ENCODE results near the gene ORC5.
A peak's percentile ranks its signal among the peaks of the same experiment; 100 is the strongest.

Gene ORC5

GRCh38 chr7:104160375-104160774 lies 47.4 kb downstream of the ORC5 start:
- Mint-ChIP-seq H3K27ac (no peak overlapping the region), H3K9me3 (ENCODE audit: low read depth) (no peaks in the 10 kb centered on the region), H3K4me3 (no peak overlapping the region), H3K4me1 (ENCODE audit: low read depth) (peaks cover 4% of the 10 kb centered on the region), H3K36me3 (peaks cover 4% of the 10 kb centered on the region), H3K27me3 (no peaks in the 10 kb centered on the region)

- H3K36me3 Mint-ChIP-seq = peaks cover 4% of the 10 kb centered on the region
- H3K27ac Mint-ChIP-seq = no peak overlapping the region
- no peaks in the 10 kb centered on the region for H3K27me3 Mint-ChIP-seq
- no peak overlapping the region for H3K4me3 Mint-ChIP-seq
- peaks cover 4% of the 10 kb centered on the region for H3K4me1 Mint-ChIP-seq (ENCODE audit: low read depth)
- H3K9me3 Mint-ChIP-seq (ENCODE audit: low read depth) = no peaks in the 10 kb centered on the region
Measured at GRCh38 chr7:104156842-104157277, 51.0 kb downstream of the ORC5 start.

GRCh38 chr7:104153287-104153686 lies 54.5 kb downstream of the ORC5 start:
- no peak overlapping the region for H3K27ac Mint-ChIP-seq
- peaks cover 4% of the 10 kb centered on the region for H3K4me1 Mint-ChIP-seq (ENCODE audit: low read depth)
- H3K9me3 Mint-ChIP-seq (ENCODE audit: low read depth) = no peaks in the 10 kb centered on the region
- peaks cover 4% of the 10 kb centered on the region for H3K36me3 Mint-ChIP-seq
- H3K27me3 Mint-ChIP-seq = no peaks in the 10 kb centered on the region
- H3K4me3 Mint-ChIP-seq = no peak overlapping the region

- no peaks in the 10 kb centered on the region for H3K9me3 Mint-ChIP-seq (ENCODE audit: low read depth)
- peaks cover 4% of the 10 kb centered on the region for H3K4me1 Mint-ChIP-seq (ENCODE audit: low read depth)
Measured at GRCh38 chr7:104152468-104152867, 55.3 kb downstream of the ORC5 start.

GRCh38 chr7:104150470-104150869 lies 57.3 kb downstream of the ORC5 start:
- Mint-ChIP-seq H3K9me3 (ENCODE audit: low read depth) (no peaks in the 10 kb centered on the region), H3K36me3 (peaks cover 5% of the 10 kb centered on the region), H3K4me3 (no peak overlapping the region), H3K27ac (no peak overlapping the region), H3K27me3 (no peaks in the 10 kb centered on the region), H3K4me1 (ENCODE audit: low read depth) (no peaks in the 10 kb centered on the region)

More at GRCh38 chr7:104152468-104152867, 55.3 kb downstream of the ORC5 start:
- no peak overlapping the region for H3K4me3 Mint-ChIP-seq
- peaks cover 4% of the 10 kb centered on the region for H3K36me3 Mint-ChIP-seq
- H3K27ac Mint-ChIP-seq = no peak overlapping the region
- H3K27me3 Mint-ChIP-seq = no peaks in the 10 kb centered on the region

GRCh38 chr7:104149822-104150221 lies 58.0 kb downstream of the ORC5 start:
- Mint-ChIP-seq H3K27me3 (no peaks in the 10 kb centered on the region), H3K4me3 (no peak overlapping the region), H3K36me3 (peaks cover 8% of the 10 kb centered on the region), H3K9me3 (ENCODE audit: low read depth) (no peaks in the 10 kb centered on the region), H3K4me1 (ENCODE audit: low read depth) (no peaks in the 10 kb centered on the region), H3K27ac (no peak overlapping the region)

GRCh38 chr7:104142147-104142546 lies 65.7 kb downstream of the ORC5 start:
- H3K27ac Mint-ChIP-seq = no peak overlapping the region
- H3K27me3 Mint-ChIP-seq = no peaks in the 10 kb centered on the region
- peaks cover 16% of the 10 kb centered on the region for H3K36me3 Mint-ChIP-seq
- H3K4me3 Mint-ChIP-seq = no peak overlapping the region
- no peaks in the 10 kb centered on the region for H3K9me3 Mint-ChIP-seq (ENCODE audit: low read depth)
- H3K4me1 Mint-ChIP-seq (ENCODE audit: low read depth) = no peaks in the 10 kb centered on the region

GRCh38 chr7:104137971-104138370 lies 69.8 kb downstream of the ORC5 start:
- peaks cover 11% of the 10 kb centered on the region for H3K36me3 Mint-ChIP-seq
- no peak overlapping the region for H3K4me3 Mint-ChIP-seq
- no peaks in the 10 kb centered on the region for H3K9me3 Mint-ChIP-seq (ENCODE audit: low read depth)
- H3K27ac Mint-ChIP-seq = no peak overlapping the region
- H3K4me1 Mint-ChIP-seq (ENCODE audit: low read depth) = peaks cover 3% of the 10 kb centered on the region
- no peaks in the 10 kb centered on the region for H3K27me3 Mint-ChIP-seq

- Mint-ChIP-seq H3K4me3 (no peak overlapping the region), H3K36me3 (peaks cover 11% of the 10 kb centered on the region), H3K27me3 (no peaks in the 10 kb centered on the region), H3K4me1 (ENCODE audit: low read depth) (peaks cover 3% of the 10 kb centered on the region), H3K27ac (no peak overlapping the region), H3K9me3 (ENCODE audit: low read depth) (no peaks in the 10 kb centered on the region)
Measured at GRCh38 chr7:104137511-104137910, 70.3 kb downstream of the ORC5 start.

GRCh38 chr7:104136981-104137380 lies 70.8 kb downstream of the ORC5 start:
- no peak overlapping the region for H3K4me3 Mint-ChIP-seq
- H3K9me3 Mint-ChIP-seq (ENCODE audit: low read depth) = no peaks in the 10 kb centered on the region
- H3K27ac Mint-ChIP-seq = no peak overlapping the region

GRCh38 chr7:104136561-104136960 lies 71.3 kb downstream of the ORC5 start:
- H3K27ac Mint-ChIP-seq = no peak overlapping the region
- no peaks in the 10 kb centered on the region for H3K27me3 Mint-ChIP-seq
- peaks cover 3% of the 10 kb centered on the region for H3K4me1 Mint-ChIP-seq (ENCODE audit: low read depth)

More at GRCh38 chr7:104136981-104137380, 70.8 kb downstream of the ORC5 start:
- H3K27me3 Mint-ChIP-seq = no peaks in the 10 kb centered on the region
- H3K4me1 Mint-ChIP-seq (ENCODE audit: low read depth) = peaks cover 3% of the 10 kb centered on the region
- peaks cover 10% of the 10 kb centered on the region for H3K36me3 Mint-ChIP-seq

GRCh38 chr7:104135760-104136558 lies 71.9 kb downstream of the ORC5 start:
- Mint-ChIP-seq H3K9me3 (ENCODE audit: low read depth) (no peaks in the 10 kb centered on the region), H3K4me3 (no peak overlapping the region), H3K27ac (peak overlapping the region; percentile 36), H3K27me3 (no peaks in the 10 kb centered on the region), H3K4me1 (ENCODE audit: low read depth) (peaks cover 3% of the 10 kb centered on the region), H3K36me3 (peaks cover 16% of the 10 kb centered on the region)

More at GRCh38 chr7:104136561-104136960, 71.3 kb downstream of the ORC5 start:
- no peak overlapping the region for H3K4me3 Mint-ChIP-seq
- H3K36me3 Mint-ChIP-seq = peaks cover 13% of the 10 kb centered on the region
- no peaks in the 10 kb centered on the region for H3K9me3 Mint-ChIP-seq (ENCODE audit: low read depth)

GRCh38 chr7:104133238-104133637 lies 74.6 kb downstream of the ORC5 start:
- Mint-ChIP-seq H3K4me3 (no peak overlapping the region), H3K9me3 (ENCODE audit: low read depth) (no peaks in the 10 kb centered on the region), H3K36me3 (peaks cover 31% of the 10 kb centered on the region), H3K4me1 (ENCODE audit: low read depth) (peaks cover 3% of the 10 kb centered on the region), H3K27me3 (no peaks in the 10 kb centered on the region), H3K27ac (no peak overlapping the region)

- Mint-ChIP-seq H3K9me3 (ENCODE audit: low read depth) (no peaks in the 10 kb centered on the region), H3K4me3 (no peak overlapping the region), H3K27me3 (no peaks in the 10 kb centered on the region), H3K36me3 (peaks cover 35% of the 10 kb centered on the region), H3K4me1 (ENCODE audit: low read depth) (no peaks in the 10 kb centered on the region), H3K27ac (no peak overlapping the region)
Measured at GRCh38 chr7:104130726-104131125, 77.1 kb downstream of the ORC5 start.

- H3K36me3 Mint-ChIP-seq = peaks cover 46% of the 10 kb centered on the region
- no peak overlapping the region for H3K4me3 Mint-ChIP-seq
- H3K4me1 Mint-ChIP-seq (ENCODE audit: low read depth) = no peaks in the 10 kb centered on the region
- H3K27me3 Mint-ChIP-seq = no peaks in the 10 kb centered on the region
- H3K27ac Mint-ChIP-seq = no peak overlapping the region
- H3K9me3 Mint-ChIP-seq (ENCODE audit: low read depth) = peaks cover 2% of the 10 kb centered on the region
Measured at GRCh38 chr7:104127204-104127603, 80.6 kb downstream of the ORC5 start.

GRCh38 chr7:104126411-104126841 lies 81.4 kb downstream of the ORC5 start:
- Mint-ChIP-seq H3K4me3 (no peak overlapping the region), H3K27ac (no peak overlapping the region), H3K36me3 (peaks cover 47% of the 10 kb centered on the region), H3K4me1 (ENCODE audit: low read depth) (no peaks in the 10 kb centered on the region), H3K9me3 (ENCODE audit: low read depth) (peaks cover 10% of the 10 kb centered on the region), H3K27me3 (no peaks in the 10 kb centered on the region)

Data from activated naive CD8-positive, alpha-beta T cell (primary cell).